AG10803 (cell line): ENCODE results near the gene ATP9B.

ENCODE experiments used
- DNase-seq: peaks from one replicate; pipeline ENCODE4 v3.0.0; 2010; ENCODE audit warnings: low read depth
- H3K4me3 ChIP-seq: 2 replicates; pipeline ENCODE4 v1.5.1; 2011; ENCODE audit warnings: mild to moderate bottlenecking, low read length, control low read depth
- TF ChIP-seq, protein P1 (sequence below): conservative IDR thresholded peaks from 2 replicates; pipeline ENCODE4 v1.5.1; 2011; ENCODE audit warnings: mild to moderate bottlenecking, low read length, control low read depth, inconsistent platforms

Gene ATP9B

DNA sequence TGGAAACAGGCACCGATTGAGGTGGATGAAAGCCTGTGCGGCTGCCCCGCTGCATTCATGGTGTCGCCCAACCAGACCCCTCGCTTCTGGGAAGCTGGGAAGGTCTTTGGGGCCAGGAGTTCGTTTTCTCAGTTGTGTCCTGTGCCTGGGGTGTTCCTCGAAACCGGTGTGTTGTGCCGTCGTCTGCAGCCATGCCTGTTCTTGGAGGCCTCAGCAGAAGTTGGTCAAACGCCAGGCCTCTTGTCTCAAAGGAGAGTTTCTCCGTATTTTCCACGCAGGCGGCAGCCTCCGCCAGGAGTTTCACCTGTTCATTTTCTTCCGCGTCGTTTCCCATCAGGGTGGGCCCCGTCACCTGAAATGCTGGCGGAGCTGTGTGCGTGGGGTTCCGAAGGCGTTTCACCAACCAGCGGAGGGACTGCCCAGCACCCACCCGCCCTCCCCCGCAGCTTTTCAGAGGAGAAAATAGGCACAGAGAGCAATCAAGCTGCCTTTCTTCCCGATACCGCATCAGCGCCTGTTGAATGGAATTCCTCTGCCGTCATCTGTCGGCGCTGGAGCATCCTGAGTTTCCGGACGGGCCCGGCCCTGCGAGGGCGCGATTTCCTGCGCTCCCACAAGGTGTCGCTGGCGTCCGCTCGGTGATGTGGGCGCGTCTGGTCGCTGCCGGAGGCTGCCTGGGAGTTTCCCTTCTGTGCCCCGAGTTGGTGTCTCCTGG, 309.5 kb downstream of the ATP9B start:
- peak; percentile 62 for DNase-seq
- TF ChIP-seq, protein P1, sequence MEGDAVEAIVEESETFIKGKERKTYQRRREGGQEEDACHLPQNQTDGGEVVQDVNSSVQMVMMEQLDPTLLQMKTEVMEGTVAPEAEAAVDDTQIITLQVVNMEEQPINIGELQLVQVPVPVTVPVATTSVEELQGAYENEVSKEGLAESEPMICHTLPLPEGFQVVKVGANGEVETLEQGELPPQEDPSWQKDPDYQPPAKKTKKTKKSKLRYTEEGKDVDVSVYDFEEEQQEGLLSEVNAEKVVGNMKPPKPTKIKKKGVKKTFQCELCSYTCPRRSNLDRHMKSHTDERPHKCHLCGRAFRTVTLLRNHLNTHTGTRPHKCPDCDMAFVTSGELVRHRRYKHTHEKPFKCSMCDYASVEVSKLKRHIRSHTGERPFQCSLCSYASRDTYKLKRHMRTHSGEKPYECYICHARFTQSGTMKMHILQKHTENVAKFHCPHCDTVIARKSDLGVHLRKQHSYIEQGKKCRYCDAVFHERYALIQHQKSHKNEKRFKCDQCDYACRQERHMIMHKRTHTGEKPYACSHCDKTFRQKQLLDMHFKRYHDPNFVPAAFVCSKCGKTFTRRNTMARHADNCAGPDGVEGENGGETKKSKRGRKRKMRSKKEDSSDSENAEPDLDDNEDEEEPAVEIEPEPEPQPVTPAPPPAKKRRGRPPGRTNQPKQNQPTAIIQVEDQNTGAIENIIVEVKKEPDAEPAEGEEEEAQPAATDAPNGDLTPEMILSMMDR: peak; percentile 93
- H3K4me3 ChIP-seq: no peak overlapping the region

DNA sequence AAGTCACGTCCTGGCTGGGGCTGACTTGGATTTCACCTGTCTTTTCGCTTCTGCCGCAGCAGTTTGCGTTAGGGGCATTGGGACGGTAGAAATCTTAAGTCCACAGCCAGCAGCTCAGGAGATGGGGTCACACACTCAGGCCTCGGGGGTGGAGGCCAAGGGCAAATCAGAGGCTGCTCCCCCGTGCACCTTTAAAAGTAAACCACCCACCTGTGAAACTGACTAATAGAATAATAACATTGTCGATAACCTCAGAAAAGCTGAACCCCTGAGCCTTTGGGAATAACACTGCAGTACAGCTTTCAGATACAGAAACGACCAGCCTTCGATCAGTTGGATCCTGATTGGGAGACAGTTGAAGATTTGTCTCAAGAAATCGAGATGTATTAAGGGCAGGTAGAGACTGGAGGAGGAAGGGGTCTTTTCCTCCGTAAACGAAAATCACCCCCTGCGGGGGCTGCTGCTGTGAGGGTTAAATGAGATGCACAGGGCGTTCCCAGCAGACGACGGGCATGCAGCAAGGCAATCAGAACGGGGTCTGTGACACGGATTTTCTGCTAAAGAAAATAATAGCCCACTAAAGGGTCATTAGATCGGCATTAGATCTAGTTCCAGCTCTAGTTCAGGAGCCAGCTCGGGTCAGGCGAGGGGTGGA, 310.2 kb downstream of the ATP9B start:
- no peak overlapping the region for H3K4me3 ChIP-seq
- DNase-seq: no peak
- TF ChIP-seq, protein P1: no peak

DNA sequence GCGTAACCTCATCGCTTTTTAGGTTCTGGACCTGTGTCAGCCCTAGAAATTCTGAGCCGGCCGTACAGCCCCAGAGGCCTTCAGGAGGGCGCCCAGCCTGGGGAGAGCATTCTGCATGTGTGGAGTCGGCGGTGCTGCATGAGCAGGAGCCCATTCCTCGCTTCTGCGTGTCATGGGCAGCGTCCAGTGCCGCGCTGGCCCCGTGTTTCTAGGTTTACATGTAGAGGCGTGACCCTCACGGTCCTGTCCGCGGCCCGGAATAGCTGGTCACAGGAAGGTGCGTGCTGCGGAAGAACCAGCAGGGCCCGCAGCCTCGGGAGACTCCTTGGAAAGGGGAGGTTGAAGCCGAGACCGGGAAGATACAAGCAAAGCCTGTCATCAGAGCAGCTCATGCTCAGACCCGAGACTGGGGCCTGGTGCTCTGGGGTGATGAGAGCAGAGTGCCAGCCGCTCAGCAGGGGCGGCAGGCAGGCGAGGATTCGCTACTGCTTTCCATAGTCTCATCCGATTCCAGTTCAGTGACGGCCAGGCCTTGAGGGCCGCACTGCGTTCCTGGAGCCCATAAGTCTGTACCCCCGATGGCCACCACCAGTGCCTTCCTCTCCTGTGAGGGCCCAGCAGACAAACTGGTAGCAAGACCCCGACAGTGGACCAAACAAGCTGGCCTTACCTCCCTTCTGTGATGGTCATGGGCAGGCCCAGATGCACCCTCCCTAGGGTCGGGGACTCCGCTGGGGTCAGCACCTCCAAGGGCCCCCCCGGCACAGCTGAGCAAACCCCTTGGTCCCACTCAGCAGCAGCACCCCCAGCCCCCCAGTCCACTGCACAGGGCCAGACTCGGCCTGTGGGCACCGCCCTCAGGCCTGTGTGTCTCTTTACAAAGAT, 311.0 kb downstream of the ATP9B start:
- no peak for DNase-seq
- no peak overlapping the region for H3K4me3 ChIP-seq
- TF ChIP-seq, protein P1: no peak

DNA sequence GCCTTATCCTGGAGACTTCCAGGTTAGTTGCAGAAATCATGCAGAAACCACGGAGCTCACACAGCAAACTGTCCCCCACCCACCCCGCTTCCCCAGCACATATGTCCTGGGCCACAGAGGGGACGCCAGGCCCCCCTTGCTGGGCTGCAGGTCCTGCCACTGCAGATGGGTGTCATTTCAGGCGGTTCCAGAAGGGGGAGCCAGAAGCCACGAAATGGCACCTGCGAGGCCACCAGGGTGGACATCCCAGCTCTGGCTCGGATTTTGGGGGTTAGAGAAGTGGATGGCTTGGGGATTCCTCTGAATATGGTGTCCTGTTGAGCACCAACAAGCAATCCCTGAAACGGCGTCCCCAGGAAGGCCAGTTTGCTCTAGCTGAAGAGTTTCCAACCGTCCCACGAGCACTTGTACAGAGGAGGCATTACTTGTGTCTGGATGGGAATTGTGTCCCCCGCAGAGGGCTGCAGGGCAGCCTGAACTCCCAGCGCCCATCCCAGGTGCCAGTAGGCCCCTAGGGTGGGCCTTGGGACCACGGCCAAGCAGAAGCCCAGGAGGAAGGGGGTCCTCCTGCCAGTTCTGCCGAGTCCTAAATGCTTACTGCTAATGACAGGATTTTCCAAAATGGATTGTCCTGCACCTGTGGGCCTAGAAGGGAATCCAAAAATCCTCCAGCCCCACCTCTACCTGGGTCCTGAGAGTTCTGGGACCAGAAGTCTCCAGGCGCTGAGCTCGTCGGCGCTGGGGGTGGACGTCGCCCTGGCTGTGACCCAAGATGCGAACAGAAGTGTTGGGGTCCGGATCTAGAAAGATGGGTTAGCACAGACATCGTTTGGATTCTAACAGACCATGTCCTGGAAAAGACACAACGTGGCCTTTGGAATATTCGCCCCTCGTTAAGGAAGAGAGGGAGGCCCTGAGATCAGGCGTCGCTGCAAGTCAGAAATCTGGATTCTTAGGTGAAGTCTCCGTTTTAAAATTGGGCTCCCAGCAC, 311.9 kb downstream of the ATP9B start:
- peak; percentile 38 for DNase-seq
- no peak overlapping the region for H3K4me3 ChIP-seq

DNA sequence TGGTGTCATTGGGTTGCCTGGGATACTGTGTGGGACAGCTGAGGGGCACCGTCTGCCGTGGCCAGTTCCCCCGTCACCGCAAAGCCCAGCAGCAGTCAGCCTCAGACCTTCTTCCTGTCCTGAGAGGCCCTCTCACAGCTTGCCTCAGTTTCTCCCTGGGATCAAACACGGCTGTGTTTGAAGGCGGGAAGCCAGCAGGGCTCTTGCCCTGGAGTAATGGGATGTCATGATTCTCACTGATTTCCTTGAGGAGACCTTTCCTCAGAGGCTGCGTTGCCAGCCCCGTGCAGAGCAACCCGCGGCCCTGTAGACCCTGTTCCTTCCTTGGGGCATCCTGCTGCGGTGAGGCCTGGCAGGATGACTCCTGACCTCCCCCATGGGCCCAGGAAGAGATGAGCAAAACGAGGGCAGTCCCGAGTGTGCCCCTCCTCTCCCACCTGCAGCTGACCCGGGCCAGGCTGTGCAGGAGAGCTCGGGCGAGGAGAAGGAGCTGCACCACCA, 312.7 kb downstream of the ATP9B start:
- TF ChIP-seq, protein P1: no peak
- no peak overlapping the region for H3K4me3 ChIP-seq
- DNase-seq: no peak

More for the DNA sequence above, 311.9 kb downstream of the ATP9B start:
- TF ChIP-seq, protein P1: peak; percentile 89
